CD4-positive, alpha-beta T cell treated with Interleukin-4 for 1 hour (primary cell): ENCODE data around the gene AFG1L.
"Not testable (repeated sequence)": the region's sequence is repeated elsewhere in the genome, so short reads cannot be mapped to it uniquely, and the experiment has no call there.

Experiments used
- DNase-seq, 2 donors: peaks; one replicate each; pipeline ENCODE4 v3.0.0-alpha.2; 2020 to 2022

The AFG1L gene

GRCh38 chr6:108294727-108295625 lies at the start of gene AFG1L:
Gene AFG1L (plus strand): TSS chr6:108295054. CDS start chr6:108295080, 26 bp downstream.
- DNase-seq: peak; percentile 85 to 88

GRCh38 chr6:108245095-108245494 lies 49.8 kb upstream of the AFG1L start:
- DNase-seq: not testable (repeated sequence)

- no peak for DNase-seq
Measured at GRCh38 chr6:108247965-108248536, 46.8 kb upstream of the AFG1L start.

- no peak for DNase-seq
Measured at GRCh38 chr6:108250240-108250866, 44.5 kb upstream of the AFG1L start.

GRCh38 chr6:108251252-108251651 lies 43.6 kb upstream of the AFG1L start:
- no peak for DNase-seq

GRCh38 chr6:108252055-108252454 lies 42.8 kb upstream of the AFG1L start:
- DNase-seq: no peak

GRCh38 chr6:108253241-108253640 lies 41.6 kb upstream of the AFG1L start:
- no peak for DNase-seq

- no peak for DNase-seq
Measured at GRCh38 chr6:108254433-108255410, 40.1 kb upstream of the AFG1L start.

- DNase-seq: peak; percentile 22 to 43
Measured at GRCh38 chr6:108260126-108260808, 34.6 kb upstream of the AFG1L start.

GRCh38 chr6:108260809-108261569 lies 33.9 kb upstream of the AFG1L start, which contains the start of gene SNX3:
Gene SNX3 (minus strand): TSS chr6:108261040. CDS start chr6:108260921, 119 bp downstream.
- DNase-seq: peak; percentile 92 to 96

- no peak for DNase-seq
Measured at GRCh38 chr6:108263371-108263770, 31.5 kb upstream of the AFG1L start.

- DNase-seq: no peak
Measured at GRCh38 chr6:108268845-108269244, 26.0 kb upstream of the AFG1L start.

GRCh38 chr6:108269955-108270354 lies 24.9 kb upstream of the AFG1L start:
- DNase-seq: not testable (repeated sequence)

- DNase-seq: no peak
Measured at GRCh38 chr6:108274546-108274945, 20.3 kb upstream of the AFG1L start.

GRCh38 chr6:108275976-108276375 lies 18.9 kb upstream of the AFG1L start:
- DNase-seq: no peak

GRCh38 chr6:108277295-108277694 lies 17.6 kb upstream of the AFG1L start:
- no peak for DNase-seq

GRCh38 chr6:108277831-108278230 lies 17.0 kb upstream of the AFG1L start:
- DNase-seq: no peak

- no peak for DNase-seq
Measured at GRCh38 chr6:108285381-108285780, 9.5 kb upstream of the AFG1L start.

GRCh38 chr6:108286366-108286765 lies 8.5 kb upstream of the AFG1L start:
- no peak for DNase-seq

GRCh38 chr6:108287373-108287772 lies 7.5 kb upstream of the AFG1L start:
- DNase-seq: no peak

- no peak for DNase-seq
Measured at GRCh38 chr6:108288742-108289141, 6.1 kb upstream of the AFG1L start.
